Ureter (tissue), 1 donor: ENCODE data around the gene C16orf90. TPM values are rescaled to one million over a fixed set of nuclear protein-coding genes. Genes with fewer than 3 reads are reported as not detected.
"Not testable (repeated sequence)": the region's sequence is repeated elsewhere in the genome, so short reads cannot be mapped to it uniquely, and the experiment has no call there.

Experiments used
- DNase-seq: peaks from one replicate; pipeline ENCODE4 v3.0.0-alpha.2; 2020; ENCODE audit warnings: low spot score
- total RNA-seq: library from RNA; stranded (reverse); gene quantifications from one replicate; pipeline ENCODE4 v1.2.4, GENCODE V29; 2023
- donor health status: DM: yes; HTN: yes; CAD: no.

The C16orf90 gene
- total RNA-seq, 1 donor from 2014 or later: not detected

GRCh38 chr16:3513892-3514583 is 18.7 kb upstream of the C16orf90 start:
- no peak for DNase-seq

DNA sequence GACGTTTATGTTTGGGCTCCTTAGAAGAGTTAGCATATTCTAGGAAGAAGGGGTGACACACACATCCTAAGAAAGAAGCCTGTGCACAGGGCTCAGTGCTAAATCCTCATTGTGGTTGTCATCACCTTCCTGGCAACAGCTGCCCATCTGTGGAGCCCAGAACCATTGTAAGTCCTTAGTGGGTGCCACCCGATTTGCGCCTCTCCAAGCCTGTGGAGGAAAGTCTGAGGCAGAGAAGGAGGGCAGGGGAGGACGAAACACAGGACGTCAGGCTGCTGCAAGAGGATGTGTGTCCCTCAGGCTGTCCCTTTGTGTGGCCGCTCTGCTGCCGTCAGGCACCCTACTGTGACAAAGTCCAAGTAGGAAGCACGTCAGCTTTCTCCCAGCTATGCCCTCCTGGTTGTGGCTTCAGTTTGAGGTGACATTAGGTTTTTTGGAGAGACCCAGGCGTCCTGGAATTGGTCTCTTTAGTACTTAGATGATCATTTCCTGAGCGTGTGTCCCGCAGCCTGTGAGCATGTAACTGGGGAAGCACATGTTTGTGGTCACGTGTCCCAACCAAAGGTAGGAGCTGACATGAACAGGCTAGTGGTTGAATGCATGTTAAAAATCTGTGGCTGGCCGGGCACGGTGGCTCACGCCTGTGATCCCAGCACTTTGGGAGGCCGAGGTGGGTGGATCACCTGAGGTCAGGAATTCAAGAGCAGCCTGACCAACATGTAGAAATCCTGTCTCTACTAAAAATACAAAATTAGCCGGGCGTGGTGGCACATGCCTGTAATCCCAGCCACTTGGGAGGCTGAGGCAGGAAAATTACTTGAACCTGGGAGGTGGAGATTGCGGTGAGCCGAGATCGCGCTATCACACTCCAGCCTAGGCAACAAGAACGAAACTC is 16.2 kb upstream of the C16orf90 start:
- no peak for DNase-seq

GRCh38 chr16:3510416-3510815 is 15.1 kb upstream of the C16orf90 start:
- DNase-seq: no peak

GRCh38 chr16:3509470-3509928 is 14.2 kb upstream of the C16orf90 start:
- DNase-seq: no peak

DNA sequence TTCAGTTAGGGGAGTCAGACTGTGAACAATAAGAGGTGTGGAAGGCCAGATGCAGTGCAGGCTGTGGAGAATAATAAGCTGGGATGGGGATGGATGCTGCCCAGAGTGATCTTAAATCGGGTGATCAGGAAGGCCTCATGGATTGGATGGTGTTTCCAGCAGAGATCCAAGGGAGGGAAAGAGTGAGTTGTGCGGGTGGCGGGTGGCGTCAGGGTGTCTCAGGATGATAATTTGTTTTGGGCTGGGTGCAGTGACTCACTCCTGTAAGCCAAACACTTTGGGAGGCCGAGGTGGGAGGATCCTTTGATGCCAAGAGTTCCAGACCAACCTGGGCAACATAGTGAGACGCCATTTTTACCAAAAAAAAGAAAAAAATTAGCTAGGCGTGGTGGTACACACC is 13.4 kb upstream of the C16orf90 start:
- DNase-seq: no peak

DNA sequence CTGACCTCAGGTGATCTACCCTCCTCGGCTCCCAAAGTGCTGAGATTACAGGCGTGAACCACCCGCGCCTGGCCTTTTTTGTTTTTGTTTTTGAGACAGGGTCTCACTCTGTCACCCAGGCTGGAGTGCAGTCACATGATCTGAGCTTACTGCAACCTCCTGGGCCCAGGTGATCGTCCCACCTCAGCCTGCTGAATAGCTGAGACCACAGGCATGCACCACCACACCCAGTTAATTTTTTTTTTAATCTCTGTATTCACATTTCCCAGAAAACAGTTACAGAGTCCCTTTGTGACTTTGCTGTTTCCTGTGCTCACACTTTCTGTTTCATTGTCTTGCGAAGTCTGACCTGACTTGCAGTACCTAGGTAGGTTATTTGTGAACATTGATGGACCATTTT is 8.2 kb upstream of the C16orf90 start:
- DNase-seq: no peak

DNA sequence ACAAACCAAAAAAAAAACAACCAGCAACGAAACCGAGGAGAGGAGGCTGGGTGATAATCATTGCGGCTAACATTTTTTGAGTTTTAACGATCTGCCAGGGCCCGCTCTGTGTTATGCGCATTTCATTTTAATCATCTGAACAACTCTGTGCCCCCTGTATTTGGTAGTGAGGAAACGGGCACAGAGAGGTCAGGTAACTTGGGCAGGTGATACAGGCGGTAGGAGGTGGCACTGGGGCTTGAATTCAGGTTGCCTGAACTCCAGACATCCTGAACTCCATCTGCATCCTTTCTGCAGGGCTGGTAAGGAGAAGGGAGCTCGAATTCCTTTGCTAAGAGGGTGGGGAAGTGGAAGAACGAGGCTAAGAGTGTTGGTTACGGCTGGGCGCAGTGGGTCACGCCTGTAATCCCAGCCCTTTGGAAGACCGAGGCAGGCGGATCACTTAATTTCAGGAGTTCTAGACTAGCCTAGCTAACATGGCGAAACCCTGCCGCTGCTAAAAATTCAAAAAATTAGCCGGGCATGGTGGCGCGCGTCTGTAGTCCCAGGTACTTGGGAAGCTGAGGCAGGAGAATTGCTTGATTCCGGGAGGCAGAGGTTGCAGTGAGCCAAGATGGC is 6.6 kb upstream of the C16orf90 start:
- no peak for DNase-seq

DNA sequence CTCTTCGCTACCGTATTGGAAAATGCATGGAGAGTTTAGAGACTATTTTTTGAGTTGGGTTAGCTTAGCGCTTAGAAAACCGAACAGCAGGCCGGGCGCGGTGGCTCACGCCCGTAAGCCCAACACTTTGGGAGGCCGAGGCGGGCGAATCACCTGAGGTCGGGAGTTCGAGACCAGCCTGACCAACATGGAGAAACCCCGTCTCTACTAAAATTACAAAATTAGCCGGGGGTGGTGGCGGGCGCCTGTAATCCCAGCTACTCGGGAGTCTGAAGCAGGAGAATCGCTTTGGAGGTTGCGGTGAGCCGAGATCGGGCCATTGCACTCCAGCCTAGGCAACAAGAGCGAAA is 6.1 kb upstream of the C16orf90 start:
- DNase-seq: not testable (repeated sequence)

DNA sequence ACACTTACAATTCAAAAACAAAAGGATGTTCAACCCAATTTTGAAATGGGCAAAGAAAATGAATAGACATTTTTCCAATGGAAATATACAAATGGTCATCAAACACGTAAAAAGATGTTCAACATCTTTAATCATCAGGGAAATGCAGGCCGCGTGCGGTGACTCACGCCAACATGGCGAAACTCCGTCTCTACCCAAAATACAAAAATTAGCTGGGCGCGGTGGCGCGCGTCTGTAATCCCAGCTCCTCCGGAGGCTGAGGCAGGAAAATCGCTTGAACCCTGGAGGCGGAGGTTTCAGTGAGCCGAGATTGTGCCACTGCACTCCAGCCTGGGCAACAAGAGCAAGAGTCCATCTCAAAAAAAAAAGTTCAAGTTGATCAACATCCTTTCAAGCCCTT is 3.7 kb upstream of the C16orf90 start:
- DNase-seq: no peak

DNA sequence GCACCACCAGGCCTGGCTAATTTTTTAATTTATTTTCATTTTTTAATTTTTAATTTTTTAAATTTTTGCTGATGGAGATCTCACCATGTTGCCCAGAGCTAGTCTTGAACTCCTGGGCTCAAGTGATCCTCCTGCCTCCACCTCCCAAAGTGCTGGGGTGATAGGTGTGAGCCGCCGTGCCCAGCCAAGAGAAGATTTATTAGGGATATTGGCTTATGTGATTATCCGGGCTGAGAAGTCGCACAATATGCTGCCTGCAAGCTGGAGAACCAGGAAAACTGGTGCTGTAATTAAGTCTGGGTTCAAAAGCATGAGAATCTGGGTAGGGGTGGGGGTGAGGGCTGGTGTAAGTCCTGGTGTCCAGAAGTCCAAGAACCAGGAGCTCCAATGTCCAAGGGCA is 2.5 kb upstream of the C16orf90 start:
- DNase-seq: no peak

GRCh38 chr16:3496386-3496785 is 1.1 kb upstream of the C16orf90 start:
- DNase-seq: no peak

DNA sequence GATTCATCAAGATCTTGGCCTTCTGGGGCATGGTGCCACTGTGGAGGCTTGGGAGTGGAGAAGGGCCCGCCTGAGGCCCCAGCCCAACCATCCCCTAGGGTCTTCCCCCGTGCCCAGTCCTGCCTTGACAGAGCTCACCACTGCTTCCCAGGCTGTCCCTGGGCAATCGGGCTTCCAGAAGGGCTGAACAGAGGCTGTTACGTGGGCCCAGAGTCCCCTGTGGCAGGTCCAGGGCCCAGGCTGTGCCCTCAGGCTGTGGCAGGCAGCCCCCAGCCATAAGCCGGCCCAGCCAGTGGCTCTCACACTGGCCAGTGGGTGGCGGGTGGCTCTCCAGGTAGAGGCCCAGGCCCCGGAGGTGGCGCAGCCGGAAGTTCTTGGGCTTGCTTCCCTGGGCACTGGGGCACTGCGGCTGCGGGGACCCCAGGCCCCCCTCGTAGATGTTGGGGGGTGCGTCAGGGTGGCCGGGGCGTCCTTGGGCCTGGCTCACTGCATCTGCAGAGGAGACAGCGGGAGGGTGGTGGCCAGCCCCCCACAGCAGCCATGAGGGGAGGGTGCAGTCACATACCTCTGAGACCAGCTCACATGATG is 809 bp downstream of the C16orf90 start:
- DNase-seq: no peak

DNA sequence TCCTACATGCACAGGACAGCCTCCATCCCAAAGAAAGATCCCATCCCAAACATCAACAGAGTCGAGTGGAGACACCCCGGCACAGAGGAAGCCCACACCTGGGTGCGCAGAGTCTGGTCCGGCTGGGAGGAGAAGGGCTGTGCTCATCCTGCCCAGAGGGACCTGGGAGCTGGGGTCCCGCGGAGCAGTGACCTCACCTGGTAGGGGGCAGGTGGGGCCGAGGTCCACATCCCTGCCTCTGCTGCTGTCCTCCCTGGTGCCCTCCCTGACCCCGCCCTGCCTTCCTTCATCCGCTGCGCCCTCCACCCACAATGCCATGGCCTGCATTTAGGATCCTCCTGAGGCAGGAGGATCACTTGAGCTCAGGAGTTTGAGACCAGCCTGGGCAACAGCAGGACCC is 2.9 kb downstream of the C16orf90 start:
- DNase-seq: no peak

DNA sequence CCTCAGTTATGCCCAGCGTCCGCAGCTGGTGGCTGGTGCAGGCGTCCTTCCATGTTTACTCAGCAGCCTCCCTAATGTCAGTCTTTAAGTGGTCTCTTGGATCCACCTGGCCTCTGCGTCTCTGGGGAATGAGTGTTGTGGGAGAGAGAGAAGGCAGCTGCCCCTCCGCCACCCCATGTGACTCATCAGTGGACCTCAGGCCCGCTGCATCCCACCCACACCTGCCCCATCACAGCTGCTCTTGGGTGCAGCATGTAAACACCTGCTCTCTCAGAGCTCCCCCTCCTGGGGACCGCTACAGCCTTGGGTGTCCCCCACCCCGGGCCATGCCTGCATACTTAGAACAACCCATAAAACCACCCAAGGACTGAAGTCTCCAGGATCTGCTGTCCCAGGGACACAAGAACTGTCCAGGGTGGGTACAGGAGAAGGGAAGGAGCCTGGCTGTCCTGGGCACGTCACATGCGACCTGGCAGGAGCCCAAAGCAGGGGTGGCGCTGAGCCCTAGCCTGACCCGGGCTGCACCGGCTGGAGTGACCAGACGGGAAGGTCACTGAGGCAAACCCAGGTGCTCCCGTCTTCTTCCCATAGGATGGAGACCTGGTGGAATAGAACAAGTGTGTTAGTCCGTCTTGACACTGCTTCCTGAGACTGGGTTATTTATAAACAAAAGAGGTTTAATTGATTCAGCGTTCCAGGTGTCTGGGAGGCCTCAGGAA is 4.2 kb downstream of the C16orf90 start:
- no peak for DNase-seq

- DNase-seq: no peak
Measured at GRCh38 chr16:3488801-3489200, 6.5 kb downstream of the C16orf90 start.

DNA sequence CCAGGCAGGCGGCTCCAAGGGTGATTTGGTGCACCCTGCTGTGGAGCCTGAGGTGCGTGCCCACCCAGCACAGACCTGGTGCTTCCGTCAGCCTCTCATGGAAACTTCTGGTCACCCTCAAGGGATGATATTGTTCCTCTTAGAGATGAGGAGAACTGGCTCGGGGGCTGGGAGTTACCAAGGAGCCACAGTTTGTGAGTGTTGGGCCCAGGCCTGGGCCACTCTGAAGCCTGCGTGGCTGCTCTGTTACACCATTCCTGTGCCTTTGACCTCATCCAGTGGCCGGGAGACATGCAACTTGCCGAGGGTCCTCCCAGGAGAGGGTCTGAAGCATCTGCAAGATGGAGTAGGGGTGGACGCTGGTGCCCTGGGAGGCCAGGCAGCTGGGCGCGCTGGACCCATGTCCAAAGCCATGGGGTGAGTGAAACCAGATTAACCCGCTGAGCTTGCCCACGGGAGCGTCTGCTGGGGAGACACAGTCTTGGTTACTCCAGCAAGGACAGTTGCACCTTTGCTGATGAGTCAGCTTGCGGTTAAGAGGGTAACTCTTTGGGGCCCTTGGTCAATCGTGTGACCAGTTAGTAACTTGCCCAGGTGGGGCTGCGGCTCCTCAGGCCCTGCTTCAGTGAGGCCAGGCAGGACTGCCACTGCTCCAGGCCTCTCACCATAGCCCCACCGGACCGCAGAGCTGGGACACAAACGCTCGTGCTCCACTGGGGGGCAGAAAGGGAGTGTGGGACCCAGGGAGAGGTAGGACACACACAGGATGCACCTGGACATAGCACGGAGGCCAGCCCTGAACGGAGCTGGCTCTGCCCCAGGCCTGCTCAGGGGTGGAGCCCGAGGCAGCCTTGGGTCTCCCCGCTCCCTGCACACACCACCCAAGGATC is 7.5 kb downstream of the C16orf90 start:
- DNase-seq: no peak

DNA sequence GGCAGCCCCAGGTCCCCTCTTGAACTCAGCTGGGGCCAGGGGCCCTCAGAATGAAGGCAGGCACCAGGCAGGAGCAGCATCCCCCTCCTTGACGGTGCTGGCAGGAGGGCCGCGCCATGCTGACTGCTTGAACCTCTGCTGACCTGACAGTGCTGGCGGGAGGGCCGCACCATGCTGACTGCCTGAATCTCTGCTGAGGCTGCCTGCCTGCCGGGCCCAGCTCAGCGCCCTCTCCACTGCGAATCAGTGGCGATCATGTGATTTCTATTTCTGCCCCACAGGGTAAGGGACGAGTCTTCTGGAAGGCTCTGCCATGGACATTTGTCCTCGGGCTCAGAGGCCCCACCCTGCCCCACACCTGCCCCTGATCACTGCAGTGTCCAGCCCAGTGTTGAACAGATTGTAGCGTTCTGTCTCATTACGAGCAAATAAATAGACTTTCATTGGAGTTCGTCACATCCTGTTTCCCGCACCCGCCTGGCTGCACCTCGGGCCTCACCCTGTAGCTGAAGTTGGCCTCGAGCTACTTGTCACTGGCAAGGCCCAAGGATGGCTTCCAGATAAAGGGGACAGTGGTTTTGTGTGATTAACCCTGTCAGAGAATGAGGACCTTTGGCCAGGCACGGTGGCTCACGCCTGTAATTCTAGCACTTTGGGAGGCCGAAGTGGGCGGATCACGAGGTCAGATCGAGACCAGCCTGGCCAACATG is 8.6 kb downstream of the C16orf90 start:
- no peak for DNase-seq

GRCh38 chr16:3485821-3486505 is 9.3 kb downstream of the C16orf90 start:
- DNase-seq: no peak

GRCh38 chr16:3485097-3485745 is 10.1 kb downstream of the C16orf90 start:
- no peak for DNase-seq
